ENCODE data around the gene COBL. TPM values are rescaled to one million over a fixed set of nuclear protein-coding genes. Genes with fewer than 3 reads are reported as not detected.

Gene COBL
- total RNA-seq, 1 donor from 2014 or later: 17.0 TPM

DNA sequence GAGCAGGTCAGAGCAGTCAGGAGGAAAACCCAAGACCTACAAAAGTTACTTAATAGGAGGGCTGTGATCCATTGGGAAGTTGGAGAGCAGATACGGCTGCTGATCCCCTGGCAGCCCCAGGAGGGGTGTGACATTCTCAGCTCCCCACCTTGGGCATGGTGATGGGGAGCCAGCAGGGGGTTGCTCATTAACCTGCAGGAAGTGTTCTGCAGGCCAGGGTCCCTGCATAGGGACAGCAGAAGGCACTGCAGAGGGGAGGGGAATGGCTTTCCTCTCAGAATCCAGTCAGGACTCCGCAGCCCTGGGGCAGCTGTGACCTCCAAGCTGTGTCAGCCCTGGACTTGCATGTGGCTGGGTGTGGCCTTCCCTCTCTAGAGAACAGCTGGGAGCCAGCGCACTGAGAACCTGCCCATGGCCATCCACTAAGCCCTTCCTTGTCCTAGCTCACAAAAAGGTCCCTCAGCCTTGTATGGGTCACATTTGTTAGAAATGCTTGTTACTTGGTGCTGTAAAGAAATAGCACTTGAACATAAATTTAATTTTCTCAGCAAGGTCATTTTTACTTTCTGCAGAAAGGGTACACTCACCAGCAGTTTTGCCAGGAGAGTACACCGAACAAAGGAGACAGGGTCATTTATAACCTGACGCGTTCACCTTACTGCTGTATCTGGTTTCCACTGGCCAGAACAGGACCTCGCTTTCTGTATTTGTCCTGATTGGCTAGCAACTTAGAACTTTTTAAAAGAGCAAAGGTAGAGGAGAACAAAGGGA, 169.6 kb downstream of the COBL start:
- no peak for DNase-seq (ENCODE audit: low spot score)
- no peak for ATAC-seq
- intact Hi-C loops (cut with DNase I): no loop called here

DNA sequence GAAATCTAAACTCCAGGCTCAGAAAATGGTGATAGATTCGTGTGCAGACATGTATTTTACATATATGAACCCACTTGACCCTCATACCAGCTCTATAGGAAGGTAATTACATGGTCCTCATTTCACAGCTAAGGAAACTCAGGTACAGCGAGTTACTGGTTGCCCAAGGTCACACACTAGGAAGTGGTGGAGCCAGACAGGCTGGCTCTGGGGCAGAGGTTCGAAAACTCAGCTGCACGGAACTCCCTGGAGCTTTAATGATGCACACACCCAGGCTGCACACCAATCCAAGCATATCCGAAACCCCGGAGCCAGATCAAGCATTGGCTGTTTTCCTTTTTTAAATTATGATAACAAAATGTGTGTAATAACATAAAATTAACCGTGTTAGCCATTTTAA, 172.4 kb downstream of the COBL start:
- DNase-seq (ENCODE audit: low spot score) (no peak), ATAC-seq (no peak)
- intact Hi-C loops (cut with DNase I): no loop called here

DNA sequence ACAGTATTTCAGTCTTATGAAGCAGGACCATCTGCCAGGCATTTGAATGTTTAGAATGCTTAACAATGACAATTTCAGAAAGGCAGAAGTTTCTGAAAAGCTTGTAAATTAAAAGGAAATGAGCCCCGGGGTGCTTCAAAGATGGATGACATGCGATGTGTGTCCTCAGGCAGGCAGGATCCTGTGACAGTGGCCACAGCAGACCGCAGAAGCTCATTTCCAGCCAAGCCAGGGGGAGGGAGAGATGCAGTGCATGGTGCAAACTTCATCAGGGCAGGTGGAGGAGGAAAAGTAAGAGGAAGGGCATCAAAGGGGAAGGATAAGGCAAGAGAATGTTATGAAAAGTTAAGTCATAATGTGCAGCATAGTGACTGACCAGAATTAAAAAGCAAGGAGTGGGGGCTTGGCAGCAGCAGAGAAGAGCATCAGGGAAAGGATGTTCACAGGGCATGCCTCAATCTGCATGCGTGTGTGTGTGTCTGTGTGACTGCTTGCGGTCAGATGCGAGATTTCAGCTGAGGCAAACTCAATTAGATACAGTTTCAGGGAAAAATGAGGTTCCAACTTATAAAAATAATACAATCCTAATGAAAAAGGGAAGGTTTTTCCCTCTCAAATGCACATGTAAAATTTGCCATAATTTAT, 173.7 kb downstream of the COBL start:
- intact Hi-C loops (cut with DNase I): no loop called here
- DNase-seq (ENCODE audit: low spot score) (no peak), ATAC-seq (no peak)

DNA sequence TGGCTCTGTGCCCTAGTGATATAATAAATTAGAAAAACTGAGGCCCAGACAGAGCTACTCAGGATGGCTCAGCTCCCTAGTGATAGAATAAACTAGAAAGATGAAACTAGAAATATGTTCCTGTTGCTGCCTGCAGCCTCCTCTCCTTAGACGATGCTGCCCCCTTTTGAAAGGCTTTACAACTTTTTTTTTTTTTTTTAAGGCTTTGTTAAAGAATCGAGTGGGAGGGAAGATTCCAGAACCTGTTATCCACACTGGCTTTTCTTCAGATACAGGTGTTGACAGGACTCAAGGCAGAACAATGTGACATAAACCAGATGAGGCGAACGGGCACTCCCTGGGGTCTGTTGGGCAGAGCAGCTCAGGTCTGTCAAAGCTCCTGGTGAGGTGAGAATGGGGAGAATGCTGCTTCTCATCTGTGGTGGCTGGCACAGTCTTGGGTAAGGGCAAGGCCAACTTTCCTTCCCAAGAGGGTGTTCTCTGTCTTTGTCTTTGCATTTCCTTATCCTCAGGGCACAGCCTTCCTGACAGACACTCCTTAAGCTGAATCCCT, 175.1 kb downstream of the COBL start:
- DNase-seq (ENCODE audit: low spot score) (no peak), ATAC-seq (no peak)
- intact Hi-C loops (cut with DNase I): no loop called here

DNA sequence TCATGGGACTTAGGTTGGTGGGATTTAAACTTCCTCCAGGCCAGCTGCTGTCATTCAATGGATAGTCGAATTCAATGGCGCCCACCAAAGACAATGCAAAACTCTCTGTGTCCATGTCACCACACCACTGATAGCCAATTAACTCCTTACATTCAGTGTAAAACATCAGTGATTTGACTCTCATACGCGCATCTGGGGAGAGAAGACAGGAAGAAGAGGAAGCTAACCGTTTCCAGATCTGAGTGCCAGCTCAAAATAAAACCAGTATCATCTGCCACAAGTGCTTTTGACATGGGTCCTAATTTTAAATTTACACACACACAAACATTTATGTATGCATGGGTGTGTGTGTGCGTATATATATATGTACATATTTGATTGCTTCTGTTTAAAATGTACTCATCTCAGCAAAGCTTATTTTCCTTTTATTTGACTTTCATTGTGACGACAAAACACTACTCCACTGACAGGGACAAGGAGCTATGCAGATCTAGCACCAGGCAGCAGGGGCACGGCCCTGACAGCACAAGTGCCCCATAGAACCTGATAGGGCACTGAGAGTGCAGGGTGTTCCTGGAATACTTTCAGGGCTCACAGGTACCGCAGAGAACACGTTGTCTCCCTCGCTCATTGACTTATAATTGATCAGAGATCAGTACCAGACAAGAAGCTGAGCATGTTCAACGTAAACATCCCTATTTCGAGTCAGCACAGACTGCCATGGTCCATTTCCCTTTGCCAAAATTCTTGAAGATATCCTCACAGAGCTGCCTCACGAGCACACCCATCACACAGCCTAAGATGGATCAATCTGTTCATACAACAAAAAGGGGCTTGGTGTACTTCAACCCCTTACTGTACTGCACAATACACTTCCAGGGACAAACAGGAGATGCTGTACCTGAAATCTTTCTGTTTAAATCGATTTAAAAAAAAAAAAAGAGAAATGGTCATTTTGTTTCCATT, 176.1 kb downstream of the COBL start:
- DNase-seq (ENCODE audit: low spot score) (no peak), ATAC-seq (no peak)
- intact Hi-C loops (cut with DNase I): no loop called here

DNA sequence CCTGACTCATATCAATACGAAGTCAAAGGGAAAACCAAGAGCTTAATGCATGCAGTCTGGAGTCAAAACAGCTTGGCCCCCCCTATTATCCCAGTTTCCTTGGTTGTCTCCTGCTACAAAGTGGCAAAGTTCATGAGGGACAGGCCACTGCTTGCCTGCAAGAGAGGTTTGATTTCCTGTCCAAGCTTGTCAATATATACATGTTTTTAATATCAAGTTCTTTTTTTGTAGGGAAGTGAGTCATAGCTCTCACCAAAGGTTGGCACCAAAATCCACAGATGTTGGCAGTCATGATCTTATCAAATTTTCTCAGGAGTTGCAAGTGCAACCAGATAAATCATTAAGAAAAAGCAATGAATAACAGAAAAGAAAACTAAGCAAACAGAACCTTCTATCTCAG, 176.8 kb downstream of the COBL start:
- DNase-seq (ENCODE audit: low spot score) (no peak), ATAC-seq (no peak)
- intact Hi-C loops (cut with DNase I): no loop called here

DNA sequence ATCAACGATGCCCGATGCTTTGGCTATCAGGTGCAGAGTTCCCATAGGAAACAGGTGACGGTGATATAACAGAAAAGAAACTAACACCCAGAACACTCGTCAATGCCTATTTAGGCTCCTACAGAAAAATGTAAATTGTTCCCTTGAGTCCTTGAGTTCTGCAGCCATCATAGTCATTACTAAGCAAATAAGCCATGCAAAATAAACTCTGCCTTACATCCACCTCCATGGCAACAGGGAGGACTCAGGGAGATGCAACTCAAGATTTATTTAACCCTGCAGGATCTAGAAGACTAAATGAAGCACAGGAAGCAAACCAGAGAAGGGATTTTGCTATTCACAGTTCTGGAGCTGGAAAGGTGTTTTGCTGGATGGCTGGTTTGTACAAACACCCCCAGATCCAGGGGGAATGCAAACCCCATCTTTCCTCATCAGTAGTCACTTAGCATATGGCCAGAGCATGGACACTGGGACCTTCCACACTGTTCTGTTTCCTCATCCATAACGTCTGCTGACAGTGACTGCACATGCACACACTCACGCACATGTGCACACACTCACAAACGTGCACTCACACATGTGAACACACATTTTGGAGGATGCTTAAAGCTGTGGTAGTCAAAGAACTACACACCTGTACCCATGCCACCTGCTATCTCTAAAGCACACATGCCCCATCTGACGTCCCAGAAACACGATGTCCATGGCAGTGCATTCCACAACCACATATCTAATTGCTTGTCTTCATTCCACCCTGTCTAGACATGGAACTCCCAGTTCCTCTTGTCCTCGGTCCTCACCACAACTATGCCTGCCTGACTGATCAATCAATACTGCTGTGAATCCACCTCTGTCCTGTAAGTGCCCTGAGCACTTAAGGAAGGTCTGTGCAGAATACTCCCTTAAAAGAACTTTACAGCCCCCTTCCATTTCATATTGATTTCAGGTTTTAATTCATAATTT, 178.2 kb downstream of the COBL start:
- intact Hi-C loops (cut with DNase I): no loop called here
- no peak for ATAC-seq
- no peak for DNase-seq (ENCODE audit: low spot score)

DNA sequence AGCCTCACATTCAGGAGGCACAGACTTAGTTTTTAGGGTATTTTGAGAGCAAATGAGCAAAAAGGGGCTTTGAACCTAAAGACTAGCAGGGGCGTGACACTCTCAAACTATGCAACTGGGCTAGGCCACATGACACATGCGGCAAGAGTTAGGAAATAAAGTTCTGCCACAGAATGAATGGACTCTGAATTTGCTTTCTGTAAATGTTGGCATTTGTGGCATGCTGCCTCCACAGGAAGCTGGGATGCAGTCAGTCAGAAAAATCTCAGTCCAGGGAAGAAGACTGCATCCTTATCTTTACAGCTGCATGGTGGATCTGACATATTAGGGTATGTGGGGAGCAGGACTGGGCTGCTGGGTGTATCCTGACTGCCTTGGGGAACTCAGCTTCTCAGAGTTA, 181.0 kb downstream of the COBL start:
- intact Hi-C loops (cut with DNase I): no loop called here
- no peak for DNase-seq (ENCODE audit: low spot score)
- ATAC-seq: no peak

DNA sequence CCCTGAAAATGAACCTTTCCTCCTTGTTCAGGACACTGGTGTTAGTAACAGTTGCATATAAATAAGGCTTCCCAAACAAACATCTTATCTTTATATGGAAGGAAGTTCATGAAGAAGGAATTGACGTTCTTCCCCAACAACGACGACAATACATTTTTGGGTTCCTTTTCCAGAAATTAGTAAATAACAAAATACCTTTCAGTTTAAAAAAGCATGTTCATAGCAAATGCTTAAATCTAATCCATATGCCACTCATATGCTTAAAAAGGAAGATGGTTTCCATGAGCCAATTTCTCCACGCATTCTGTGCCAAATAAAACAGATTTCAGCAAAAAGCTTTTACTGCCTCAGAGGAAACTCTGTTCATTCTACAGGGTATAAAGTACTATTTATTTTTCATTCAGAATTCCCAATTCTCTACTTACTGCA, 182.6 kb downstream of the COBL start:
- ATAC-seq (no peak), DNase-seq (ENCODE audit: low spot score) (no peak)
- intact Hi-C loops (cut with DNase I): no loop called here

DNA sequence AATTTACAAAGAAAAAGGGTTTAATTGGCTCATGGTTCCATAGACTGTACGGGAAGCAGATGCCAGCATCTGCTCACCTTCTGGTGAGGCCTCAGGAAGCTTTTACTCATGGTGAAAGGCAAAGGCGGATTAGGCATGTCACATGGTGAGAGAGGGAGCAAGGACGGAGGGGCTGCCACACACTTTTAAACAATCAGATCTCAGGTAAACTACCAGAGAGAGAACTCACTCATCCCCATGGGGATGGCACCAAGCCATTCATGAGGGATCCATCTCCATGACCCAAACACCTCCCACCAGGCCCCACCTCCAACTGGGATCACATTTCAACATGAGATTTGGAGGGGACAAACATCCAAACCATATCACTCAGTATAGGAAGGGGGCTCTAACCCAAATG, 183.9 kb downstream of the COBL start:
- DNase-seq (ENCODE audit: low spot score) (no peak), ATAC-seq (no peak)
- intact Hi-C loops (cut with DNase I): no loop called here

DNA sequence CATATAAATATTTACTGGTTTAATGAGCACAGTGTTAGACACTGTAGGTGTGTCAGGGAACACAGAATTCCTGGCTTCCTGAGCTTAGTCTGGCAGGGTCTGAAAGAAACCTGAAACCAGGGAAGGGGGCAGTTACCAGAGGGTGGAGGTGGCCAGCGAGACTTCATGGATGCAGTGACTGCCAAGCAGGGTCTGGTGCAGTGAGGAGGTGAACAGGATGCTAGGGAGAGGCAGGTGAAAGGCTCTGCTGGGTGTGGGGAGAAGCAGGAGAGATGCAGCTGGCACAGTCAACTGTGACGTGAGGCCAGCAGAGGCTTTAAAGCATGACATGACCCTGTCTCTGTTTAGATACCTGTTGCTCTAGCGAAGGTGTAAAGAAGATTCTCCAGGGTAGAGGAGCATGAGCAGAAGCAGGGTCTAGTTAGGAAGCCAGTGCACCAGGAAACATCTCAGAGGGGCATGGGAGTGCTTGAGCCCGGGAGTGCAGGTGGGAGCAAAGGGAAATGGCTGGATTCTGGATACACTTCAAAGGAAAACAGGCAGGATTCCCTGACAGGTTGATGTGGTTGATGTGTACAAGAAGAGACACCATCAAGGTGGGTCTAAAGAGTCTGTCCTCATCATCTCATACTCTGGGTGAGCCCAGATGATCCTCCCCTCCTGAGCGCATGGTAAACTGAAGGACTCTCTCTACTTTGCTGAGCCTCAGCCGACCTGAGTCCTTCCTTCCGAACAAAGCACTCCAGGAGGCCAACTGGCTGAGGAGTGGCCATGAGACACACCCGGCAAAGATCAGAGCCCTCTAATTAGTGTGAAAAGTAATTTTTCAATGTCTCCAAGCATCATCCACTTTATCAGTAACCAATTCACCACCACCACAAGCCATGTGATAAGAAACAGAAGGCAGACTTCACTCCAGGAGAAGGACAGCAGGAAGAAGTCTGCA, 186.8 kb downstream of the COBL start:
- ATAC-seq: no peak
- no peak for DNase-seq (ENCODE audit: low spot score)
- intact Hi-C loops (cut with DNase I): no loop called here

DNA sequence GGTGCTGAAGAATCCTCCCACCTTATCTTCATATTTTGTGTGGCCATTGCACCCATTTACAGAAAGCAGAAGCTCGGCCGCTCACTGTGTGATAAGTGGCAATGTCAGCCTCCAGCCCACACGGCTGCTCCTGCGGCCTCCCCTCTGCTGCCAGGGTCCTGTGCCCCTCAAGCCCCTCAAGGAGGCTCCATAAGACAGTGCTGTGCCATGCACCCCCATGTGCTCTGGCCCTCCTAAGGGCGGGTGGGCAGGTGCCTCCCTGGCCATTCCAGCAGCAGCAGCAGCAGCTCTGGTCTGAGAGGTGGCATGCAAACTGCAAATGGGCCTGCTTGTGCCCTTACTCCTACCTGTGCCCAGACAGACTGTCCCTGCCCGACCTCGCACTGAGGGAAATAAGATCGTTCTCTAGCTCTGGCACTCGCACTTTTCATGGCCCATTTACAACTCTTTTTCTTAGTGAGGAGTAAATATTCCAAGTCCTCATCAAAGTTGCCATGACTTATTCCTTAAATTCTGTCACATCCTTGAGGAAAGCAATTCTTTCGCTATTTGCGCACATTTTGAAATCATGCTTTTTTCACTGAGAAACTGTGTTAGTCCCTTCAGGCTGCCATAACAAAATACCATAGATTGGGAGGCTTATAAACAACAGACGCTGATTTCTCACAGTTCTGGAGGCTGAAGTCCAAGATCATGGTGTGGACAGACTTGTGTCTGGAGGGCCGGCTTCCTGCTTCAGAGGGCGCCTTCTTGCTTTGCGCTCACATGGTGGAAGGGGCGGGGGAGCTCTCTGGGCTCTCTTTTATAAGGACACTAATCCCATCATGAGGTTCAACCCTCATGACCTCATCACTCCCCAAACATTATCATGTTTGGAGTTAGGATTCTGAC, 187.8 kb downstream of the COBL start:
- no peak for ATAC-seq
- intact Hi-C loops (cut with DNase I): no loop called here

DNA sequence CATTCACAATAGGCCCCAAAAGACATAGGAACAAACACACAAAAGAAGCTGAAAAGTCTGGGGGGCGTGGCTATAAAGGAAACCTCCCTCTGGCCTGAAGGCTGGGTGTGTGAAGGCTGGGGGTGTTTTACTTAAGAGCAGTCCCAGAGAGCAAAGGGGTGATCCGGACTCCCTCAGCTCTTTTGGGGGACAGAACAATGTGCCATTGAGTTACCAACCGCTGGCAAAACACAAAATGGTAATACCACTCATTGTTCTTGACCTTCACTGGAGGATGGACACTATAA, 189.0 kb downstream of the COBL start:
- intact Hi-C loops (cut with DNase I): no loop called here
- ATAC-seq (no peak), DNase-seq (ENCODE audit: low spot score) (no peak)

More for the DNA sequence above, 187.8 kb downstream of the COBL start:
- no peak for DNase-seq (ENCODE audit: low spot score)

DNA sequence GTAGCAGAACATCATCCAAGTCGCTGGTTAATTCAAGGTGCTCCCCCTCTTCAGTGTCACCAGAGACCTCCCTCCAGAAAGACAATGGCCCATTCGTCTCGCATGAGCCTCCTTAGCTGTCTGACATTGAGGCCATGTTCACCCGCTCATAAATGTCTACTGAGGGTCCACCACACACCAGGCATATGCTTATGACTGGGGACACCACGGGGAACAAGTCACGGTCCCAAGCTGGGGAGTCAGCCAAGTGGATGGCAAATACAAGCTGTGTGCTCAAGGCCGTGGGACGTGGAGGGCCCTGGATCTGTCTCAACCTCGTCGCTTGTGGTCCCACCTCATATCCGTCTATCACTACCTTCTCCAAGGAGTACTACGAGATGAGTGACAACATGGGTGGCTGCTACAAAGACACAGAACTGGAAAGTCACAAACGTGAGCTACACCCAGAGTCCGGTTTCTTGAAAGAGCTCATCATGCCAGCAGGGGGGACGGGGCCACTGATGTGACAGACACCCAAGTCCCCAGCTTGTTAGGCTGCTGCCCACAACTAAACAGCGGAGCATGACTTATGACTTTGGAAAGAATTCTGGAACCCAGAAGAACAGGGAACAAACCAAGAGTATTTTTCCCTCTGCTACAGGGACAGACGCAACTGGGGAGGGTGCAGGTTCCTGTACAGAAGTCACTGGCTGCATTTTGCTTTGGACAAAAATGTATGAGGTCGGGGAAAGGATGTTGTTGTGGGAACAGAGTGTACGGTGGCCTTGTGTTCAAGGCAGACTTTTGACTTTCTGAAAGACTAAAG, 189.6 kb downstream of the COBL start:
- intact Hi-C loops (cut with DNase I): no loop called here
- no peak for ATAC-seq
- no peak for DNase-seq (ENCODE audit: low spot score)

DNA sequence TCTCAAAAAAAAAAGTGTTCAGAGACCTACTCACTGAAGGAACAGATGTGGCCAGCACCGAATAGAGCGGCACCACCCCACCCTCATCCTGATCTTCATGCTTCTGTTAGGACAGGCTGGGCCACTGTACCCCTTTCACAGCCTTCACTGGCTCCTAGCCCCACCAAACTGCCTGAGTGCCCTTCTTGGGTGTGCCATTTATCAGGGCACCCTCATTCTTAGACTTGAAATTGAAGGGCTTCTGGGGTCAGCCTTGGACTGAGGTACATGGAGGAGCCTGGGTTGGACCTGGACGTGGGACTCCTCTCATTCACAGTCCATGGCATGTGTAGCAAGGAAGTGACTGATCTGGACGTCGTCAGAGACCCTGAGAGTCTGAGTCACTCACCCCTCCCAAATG, 190.3 kb downstream of the COBL start:
- intact Hi-C loops (cut with DNase I): no loop called here
- no peak for ATAC-seq

DNA sequence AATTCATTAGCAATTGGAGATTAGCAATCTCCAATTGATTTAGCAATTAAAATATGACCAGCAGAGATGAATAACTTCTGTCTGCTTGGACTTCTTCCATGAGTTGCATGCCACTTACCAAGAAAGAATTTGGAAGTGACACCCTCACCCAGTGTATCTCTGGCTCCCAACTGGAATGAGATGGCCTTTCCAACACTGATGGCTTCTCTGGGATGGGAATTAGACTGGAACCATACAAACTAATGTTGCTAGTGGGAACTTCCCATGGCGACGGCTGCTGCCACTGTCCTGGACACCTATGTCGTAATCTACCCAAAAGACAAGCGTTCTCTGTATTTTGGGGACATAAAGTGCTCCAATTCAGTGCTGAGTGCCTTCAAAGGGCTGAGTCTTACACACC, 192.3 kb downstream of the COBL start:
- DNase-seq (ENCODE audit: low spot score) (no peak), ATAC-seq (no peak)
- intact Hi-C loops (cut with DNase I): no loop called here

More for the DNA sequence above, 190.3 kb downstream of the COBL start:
- no peak for DNase-seq (ENCODE audit: low spot score)
